NCI-H1092 treated with DMSO at 0.1 percent for 48 hours (cell line): Measurements from ENCODE around the gene DFFA.
"Not testable (repeated sequence)": the region's sequence is repeated elsewhere in the genome, so short reads cannot be mapped to it uniquely, and the experiment has no call there.

Experiments
- DNase-seq: peaks from one replicate; lab custom pipeline; 2025; lab: John Stamatoyannopoulos, UW

Gene DFFA

GRCh38 chr1:10429868-10430215 is 42.5 kb downstream of the DFFA start:
- no peak for DNase-seq

- no peak for DNase-seq
Measured at GRCh38 chr1:10428984-10429383, 43.3 kb downstream of the DFFA start.

- not testable (repeated sequence) for DNase-seq
Measured at GRCh38 chr1:10426535-10426848, 45.8 kb downstream of the DFFA start.

GRCh38 chr1:10425826-10426534 is 46.3 kb downstream of the DFFA start:
- not testable (repeated sequence) for DNase-seq

GRCh38 chr1:10424651-10425050 is 47.7 kb downstream of the DFFA start:
- no peak for DNase-seq

- no peak for DNase-seq
Measured at GRCh38 chr1:10424034-10424433, 48.3 kb downstream of the DFFA start.

- DNase-seq: no peak
Measured at GRCh38 chr1:10421637-10422036, 50.7 kb downstream of the DFFA start.

- DNase-seq: no peak
Measured at GRCh38 chr1:10419351-10419750, 53.0 kb downstream of the DFFA start.

- DNase-seq: not testable (repeated sequence)
Measured at GRCh38 chr1:10418741-10419140, 53.6 kb downstream of the DFFA start.

- not testable (repeated sequence) for DNase-seq
Measured at GRCh38 chr1:10415967-10416366, 56.4 kb downstream of the DFFA start.

GRCh38 chr1:10415211-10415930 is 57.0 kb downstream of the DFFA start:
- no peak for DNase-seq

- no peak for DNase-seq
Measured at GRCh38 chr1:10407201-10407600, 65.1 kb downstream of the DFFA start.
